Ishikawa (cell line): ENCODE measurements around the gene LST1.

Experiments used
- YY1 ChIP-seq: IDR thresholded peaks from 2 replicates; pipeline ENCODE4 v1.6.1; 2012; ENCODE audit warnings: low read depth
- TF ChIP-seq, protein P1 (sequence below): IDR thresholded peaks from 2 replicates; pipeline ENCODE4 v1.6.1; 2012; ENCODE audit warnings: low read depth, mild to moderate bottlenecking

DNA sequence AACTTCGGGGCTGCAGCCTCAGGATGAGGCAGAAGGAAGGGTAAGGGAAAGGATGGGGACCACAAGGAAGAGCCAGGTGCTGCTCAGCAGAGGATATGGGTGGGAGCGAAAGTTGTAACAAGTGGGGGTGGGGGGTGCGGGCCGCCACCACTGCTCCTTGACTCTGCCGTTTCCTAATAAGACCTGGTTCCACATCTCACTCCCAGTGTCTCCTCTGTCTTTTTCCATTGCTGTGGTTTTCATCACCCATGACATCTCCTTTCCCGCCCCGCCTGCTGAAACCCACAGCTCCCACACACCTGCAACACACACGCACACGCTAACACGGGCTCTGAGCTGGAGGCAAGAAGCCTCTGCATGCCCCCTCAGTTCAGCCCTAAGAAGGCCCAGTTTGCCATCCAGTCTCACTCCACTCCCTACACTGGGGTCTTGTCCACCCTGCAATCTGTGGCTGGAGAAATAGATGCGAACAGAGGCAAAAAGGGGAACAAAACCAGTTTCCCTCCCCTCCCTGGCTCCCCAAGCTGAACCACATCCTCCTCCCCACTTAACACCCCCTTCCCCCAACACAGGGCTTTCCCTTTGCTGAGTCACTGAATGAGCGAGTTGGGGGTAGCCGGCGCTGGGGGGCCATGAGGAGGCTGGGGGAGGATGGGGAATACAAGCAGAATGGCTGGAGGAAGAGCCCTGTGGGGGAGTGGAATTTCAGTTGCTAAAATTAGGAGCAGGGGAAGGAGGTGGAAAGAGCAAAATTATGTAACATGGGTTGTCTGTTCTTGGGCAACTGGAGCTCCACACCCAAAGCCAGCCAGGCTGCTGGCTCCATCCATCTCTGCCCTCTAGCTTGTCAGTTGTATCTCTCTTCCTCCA is 27.2 kb upstream of the LST1 start:
- TF ChIP-seq, protein P1, sequence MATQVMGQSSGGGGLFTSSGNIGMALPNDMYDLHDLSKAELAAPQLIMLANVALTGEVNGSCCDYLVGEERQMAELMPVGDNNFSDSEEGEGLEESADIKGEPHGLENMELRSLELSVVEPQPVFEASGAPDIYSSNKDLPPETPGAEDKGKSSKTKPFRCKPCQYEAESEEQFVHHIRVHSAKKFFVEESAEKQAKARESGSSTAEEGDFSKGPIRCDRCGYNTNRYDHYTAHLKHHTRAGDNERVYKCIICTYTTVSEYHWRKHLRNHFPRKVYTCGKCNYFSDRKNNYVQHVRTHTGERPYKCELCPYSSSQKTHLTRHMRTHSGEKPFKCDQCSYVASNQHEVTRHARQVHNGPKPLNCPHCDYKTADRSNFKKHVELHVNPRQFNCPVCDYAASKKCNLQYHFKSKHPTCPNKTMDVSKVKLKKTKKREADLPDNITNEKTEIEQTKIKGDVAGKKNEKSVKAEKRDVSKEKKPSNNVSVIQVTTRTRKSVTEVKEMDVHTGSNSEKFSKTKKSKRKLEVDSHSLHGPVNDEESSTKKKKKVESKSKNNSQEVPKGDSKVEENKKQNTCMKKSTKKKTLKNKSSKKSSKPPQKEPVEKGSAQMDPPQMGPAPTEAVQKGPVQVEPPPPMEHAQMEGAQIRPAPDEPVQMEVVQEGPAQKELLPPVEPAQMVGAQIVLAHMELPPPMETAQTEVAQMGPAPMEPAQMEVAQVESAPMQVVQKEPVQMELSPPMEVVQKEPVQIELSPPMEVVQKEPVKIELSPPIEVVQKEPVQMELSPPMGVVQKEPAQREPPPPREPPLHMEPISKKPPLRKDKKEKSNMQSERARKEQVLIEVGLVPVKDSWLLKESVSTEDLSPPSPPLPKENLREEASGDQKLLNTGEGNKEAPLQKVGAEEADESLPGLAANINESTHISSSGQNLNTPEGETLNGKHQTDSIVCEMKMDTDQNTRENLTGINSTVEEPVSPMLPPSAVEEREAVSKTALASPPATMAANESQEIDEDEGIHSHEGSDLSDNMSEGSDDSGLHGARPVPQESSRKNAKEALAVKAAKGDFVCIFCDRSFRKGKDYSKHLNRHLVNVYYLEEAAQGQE: no peak
- TF ChIP-seq YY1: no peak
